Tibial nerve (tissue), 3 donors: ENCODE results near the gene CHORDC1.

ENCODE experiments used
- CTCF ChIP-seq, 5 experiments: fragments of 200-600 bp in 3 of 5; fragments of 450-650 bp in 2 of 5; sonication (generic) in 3 of 5; IDR thresholded peaks; one replicate each; pipeline ENCODE4 v1.5.1; 2016 to 2019; ENCODE audit warnings: antibody characterized with exemption in 5 of 5, mild to moderate bottlenecking in 3 of 5, moderate library complexity in 2 of 5
- POLR2A ChIP-seq, 2 donors: fragments of 450-650 bp; IDR thresholded peaks; one replicate each; pipeline ENCODE4 v1.6.1; 2017; ENCODE audit warnings: antibody characterized with exemption in 2 of 2, mild to moderate bottlenecking in 2 of 2, moderate library complexity in 2 of 2

- TF ChIP-seq POLR2A (IDR thresholded peaks at IDR 0.05) (no peak), CTCF (IDR thresholded peaks at IDR 0.05) (no peak)
Measured at GRCh38 chr11:90192869-90193582, 29.8 kb downstream of the CHORDC1 start.
